HCT116 (cell line): ENCODE data around the gene FCSK. TPM values are rescaled to one million over a fixed set of nuclear protein-coding genes. Genes with fewer than 3 reads are reported as not detected.

Experiments
- ATAC-seq: fragments of 200-7000 bp; cut with Tn5 transposase; 2 replicates; pipeline ENCODE4 v1.9.1; 2020; ENCODE audit warnings: mild to moderate bottlenecking, moderate library complexity
- BruUV-seq: library from RNA; stranded (reverse); fragments of 400-500 nt; replicated peaks from 2 replicates; lab custom pipeline; 2021; lab: Mats Ljungman, UMichigan
- CTCF ChIA-PET: fragments of 300-600 bp; sonication (Branson Sonifier 250); formaldehyde crosslinking; loops from one replicate; lab custom pipeline; 2021; ENCODE audit warnings: antibody characterized with exemption; lab: Charles Lee
- POLR2A ChIA-PET: fragments of 300-600, 350-600 bp; sonication (Branson Sonifier 250); formaldehyde crosslinking; loops from one replicate; lab custom pipeline; 2021; ENCODE audit warnings: antibody characterized with exemption; lab: Charles Lee
- RAD21 ChIA-PET, 2 experiments: fragments of 300-600 bp; sonication (Branson Sonifier 250); formaldehyde crosslinking; loops; one replicate each; lab custom pipeline; 2023; ENCODE audit warnings: low total read pairs in 2 of 2; ENCODE audit not compliant: uncharacterized antibody in 2 of 2, unreplicated experiment in 2 of 2, low non-redundant PET in 1 of 2; lab: Charles Lee
- DNase-seq: peaks from one replicate; pipeline ENCODE4 v3.0.0-alpha.2; 2010; ENCODE audit warnings: low read depth, low spot score
- H2AFZ ChIP-seq: fragments of 200-600 bp; shearing (Covaris generic), sonication (generic); 2 replicates; pipeline ENCODE4 v1.6.1; 2017; ENCODE audit warnings: low read depth, mixed run types, mixed read lengths, antibody characterized with exemption, low read length; ENCODE audit not compliant: poor library complexity, severe bottlenecking
- H3K27ac ChIP-seq: 2 replicates; pipeline ENCODE4 v1.5.1; 2012; ENCODE audit warnings: low read depth, low read length
- H3K27me3 ChIP-seq: fragments of 200-600 bp; sonication (generic); 2 replicates; pipeline ENCODE4 v1.6.1; 2016; ENCODE audit warnings: mixed run types, low read length, mixed read lengths; ENCODE audit not compliant: insufficient read depth
- H3K36me3 ChIP-seq, 2 experiments: fragments of 200-500 bp in 1 of 2; fragments of 200-600 bp in 1 of 2; sonication (Bioruptor generic) in 1 of 2; sonication (generic) in 1 of 2; 2 replicates each; pipeline versions ENCODE4 v1.5.1 to v1.6.1; 2014 to 2016; ENCODE audit warnings: low read length in 2 of 2, inconsistent platforms in 1 of 2, mixed read lengths in 1 of 2, mixed run types in 1 of 2; ENCODE audit not compliant: insufficient read depth in 2 of 2, control insufficient read depth in 1 of 2
- H3K4me1 ChIP-seq, 2 experiments: fragments of 200-600 bp in 1 of 2; sonication (generic) in 1 of 2; 2 replicates each; pipeline versions ENCODE4 v1.5.1 to v1.6.1; 2012 to 2017; ENCODE audit warnings: low read length in 2 of 2, inconsistent platforms in 1 of 2, mild to moderate bottlenecking in 1 of 2, mixed read lengths in 1 of 2, mixed run types in 1 of 2, moderate library complexity in 1 of 2; ENCODE audit not compliant: insufficient read depth in 2 of 2, control insufficient read depth in 1 of 2
- H3K4me2 ChIP-seq: fragments of 200-600 bp; sonication (generic); 2 replicates; pipeline ENCODE4 v1.6.1; 2017; ENCODE audit warnings: mixed run types, low read length, mixed read lengths
- H3K4me3 ChIP-seq, 2 experiments: fragments of 200-600 bp in 1 of 2; sonication (generic) in 1 of 2; replicated peaks in 1 of 2; 2 replicates each; pipeline ENCODE4 v1.5.1; 2011 to 2016; ENCODE audit warnings: low read length in 2 of 2, control low read depth in 1 of 2, low read depth in 1 of 2, mild to moderate bottlenecking in 1 of 2, mixed read lengths in 1 of 2, mixed run types in 1 of 2
- H3K79me2 ChIP-seq: fragments of 200-600 bp; sonication (generic); 2 replicates; pipeline ENCODE4 v1.6.1; 2017; ENCODE audit warnings: mild to moderate bottlenecking, mixed run types, low read length, moderate library complexity, mixed read lengths; ENCODE audit not compliant: insufficient read depth
- H3K9ac ChIP-seq: fragments of 200-600 bp; sonication (generic); 2 replicates; pipeline ENCODE4 v1.6.1; 2016; ENCODE audit warnings: low read length, mixed read lengths
- H3K9me2 ChIP-seq: fragments of 200-600 bp; sonication (generic), shearing (Covaris generic); 2 replicates; pipeline ENCODE4 v1.6.1; 2017; ENCODE audit warnings: mixed run types, mild to moderate bottlenecking, moderate library complexity; ENCODE audit not compliant: insufficient read depth
- H3K9me3 ChIP-seq, 2 experiments: fragments of 200-500 bp in 1 of 2; fragments of 200-600 bp in 1 of 2; sonication (Bioruptor generic) in 1 of 2; sonication (generic) in 1 of 2; 2 replicates each; pipeline ENCODE4 v1.6.1; 2014 to 2017; ENCODE audit warnings: low read length in 2 of 2, mixed read lengths in 2 of 2, inconsistent platforms in 1 of 2, low read depth in 1 of 2, mild to moderate bottlenecking in 1 of 2, mixed run types in 1 of 2, moderate library complexity in 1 of 2; ENCODE audit not compliant: control insufficient read depth in 1 of 2, insufficient read depth in 1 of 2
- H4K20me1 ChIP-seq: fragments of 200-600 bp; sonication (generic), shearing (Covaris generic); 2 replicates; pipeline ENCODE4 v1.6.1; 2017; ENCODE audit warnings: mixed run types, mild to moderate bottlenecking, moderate library complexity; ENCODE audit not compliant: insufficient read depth
- ATF3 ChIP-seq: IDR thresholded peaks from 2 replicates; pipeline ENCODE4 v1.6.1; 2012
- CBX3 ChIP-seq: IDR thresholded peaks from 2 replicates; pipeline ENCODE4 v1.6.1; 2012; ENCODE audit warnings: low read depth
- CEBPB ChIP-seq: IDR thresholded peaks from 2 replicates; pipeline ENCODE4 v1.6.1; 2012; ENCODE audit warnings: low read depth
- CTCF ChIP-seq, 3 experiments: fragments of 200-600 bp in 1 of 3; sonication (generic) in 1 of 3; IDR thresholded peaks in 2 of 3; conservative IDR thresholded peaks in 1 of 3; 2 replicates each; pipeline ENCODE4 v1.5.1; 2012 to 2017; ENCODE audit warnings: low read depth in 2 of 3, low read length in 2 of 3, antibody characterized with exemption in 1 of 3, borderline replicate concordance in 1 of 3, control low read depth in 1 of 3, mild to moderate bottlenecking in 1 of 3, mixed read lengths in 1 of 3, mixed run types in 1 of 3, moderate library complexity in 1 of 3; ENCODE audit not compliant: insufficient read depth in 1 of 3
- EGR1 ChIP-seq: IDR thresholded peaks from 2 replicates; pipeline ENCODE4 v1.6.1; 2012; ENCODE audit warnings: low read depth
- ELF1 ChIP-seq: IDR thresholded peaks from 2 replicates; pipeline ENCODE4 v1.6.1; 2012; ENCODE audit warnings: low read depth, borderline replicate concordance
- EZH2phosphoT487 ChIP-seq: fragments of 200-600 bp; IDR thresholded peaks from 2 replicates; pipeline ENCODE4 v1.6.1; 2018; ENCODE audit warnings: antibody characterized with exemption, borderline replicate concordance
- FOSL1 ChIP-seq: IDR thresholded peaks from 2 replicates; pipeline ENCODE4 v1.6.1; 2012; ENCODE audit warnings: low read depth
- JUND ChIP-seq: IDR thresholded peaks from 2 replicates; pipeline ENCODE4 v1.6.1; 2012
- MAX ChIP-seq: IDR thresholded peaks from 2 replicates; pipeline ENCODE4 v1.6.1; 2012
- POLR2A ChIP-seq: IDR thresholded peaks from 2 replicates; pipeline ENCODE4 v1.7.0; 2011; ENCODE audit warnings: borderline replicate concordance; ENCODE audit not compliant: insufficient read depth, insufficient read length; ENCODE audit errors: extremely low read depth
- POLR2AphosphoS5 ChIP-seq: IDR thresholded peaks from 2 replicates; pipeline ENCODE4 v1.6.1; 2011; ENCODE audit warnings: mild to moderate bottlenecking, low read depth, low read length, moderate library complexity
- REST ChIP-seq: IDR thresholded peaks from 2 replicates; pipeline ENCODE4 v1.6.1; 2012; ENCODE audit warnings: low read depth
- SIN3A ChIP-seq: IDR thresholded peaks from 2 replicates; pipeline ENCODE4 v1.6.1; 2012; ENCODE audit warnings: low read depth
- TCF7L2 ChIP-seq: IDR thresholded peaks from 2 replicates; pipeline ENCODE4 v1.7.0; 2011; ENCODE audit warnings: borderline replicate concordance, inconsistent platforms; ENCODE audit not compliant: insufficient read depth, insufficient read length; ENCODE audit errors: extremely low read depth
- ZFX ChIP-seq: fragments of 450-650 bp; IDR thresholded peaks from 2 replicates; pipeline ENCODE4 v1.6.1; 2017
- intact Hi-C: fragments of 100-400 bp; cut with micrococcal nuclease; formaldehyde crosslinking; loops from 2 replicates; pipeline ENCODE4 v1.10.0; 2022
- total RNA-seq: library from RNA; stranded (reverse); gene quantifications from one replicate; pipeline ENCODE4 v1.2.1, GENCODE V29; 2021; ENCODE audit not compliant: unreplicated experiment
- TF ChIP-seq, protein P1 (sequence below): IDR thresholded peaks from 2 replicates; pipeline ENCODE4 v1.6.1; 2011; ENCODE audit warnings: mild to moderate bottlenecking, low read length, moderate library complexity; ENCODE audit not compliant: insufficient replicate concordance; ENCODE audit errors: extremely low read depth

Gene FCSK
- total RNA-seq, 1 experiment from 2014 or later = 17.1 TPM

DNA sequence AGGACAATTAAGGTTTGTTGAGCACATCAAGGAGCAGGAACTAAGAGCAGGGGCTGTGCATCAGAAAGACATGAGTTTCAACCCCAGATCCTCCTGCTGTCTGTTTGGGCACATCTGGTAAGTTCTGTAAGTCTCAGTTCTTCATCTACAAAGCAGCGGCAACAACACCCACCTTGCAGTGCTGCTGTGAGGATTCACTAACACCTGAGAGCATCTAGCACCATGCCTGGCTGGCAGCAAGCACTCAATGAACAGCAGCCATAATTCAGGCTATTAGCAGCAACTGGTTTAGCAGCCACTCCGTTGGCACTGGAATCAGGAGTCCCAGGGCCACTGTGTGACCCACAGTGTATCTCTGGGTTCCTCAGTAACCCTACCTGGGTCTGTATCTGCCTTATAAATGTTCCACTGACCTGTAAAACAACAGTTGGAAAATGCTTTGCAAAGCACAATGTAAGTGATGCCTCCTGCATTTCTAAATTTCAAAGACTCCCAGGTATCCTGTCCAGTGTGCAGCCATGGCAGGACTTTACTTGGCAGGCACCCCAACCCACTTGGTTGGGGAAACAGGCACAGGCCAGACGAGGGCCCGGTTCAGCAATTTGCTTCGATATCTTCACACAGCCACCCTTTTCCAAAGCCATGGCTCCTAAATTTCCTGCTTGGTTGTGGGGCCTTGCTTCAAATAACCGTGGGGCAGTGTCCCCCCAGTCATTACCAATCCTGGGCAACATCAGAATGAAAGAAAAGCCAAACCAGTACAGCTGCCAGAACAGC lies 19.7 kb upstream of the FCSK start:
- no peak for DNase-seq
- H3K4me2 ChIP-seq = no peak overlapping the region
- H2AFZ ChIP-seq = no peak overlapping the region
- no peak overlapping the region for H3K4me3 ChIP-seq
- ATAC-seq = no peak
- no peaks in the 10 kb centered on the region for H3K9me3 ChIP-seq
- H3K27ac ChIP-seq = no peak overlapping the region
- ChIA-PET POLR2A (interaction anchor here (1.4 kb wide), 1 partner anchor 53 kb away, joined by 3 read pairs; no protein-coding TSS in a partner anchor), CTCF (no interaction called here), RAD21 (no interaction called here)
- H3K4me1 ChIP-seq = peaks cover 43 to 66% of the 10 kb centered on the region in 2 experiments
- H3K36me3 ChIP-seq = no peaks in the 10 kb centered on the region
- H3K9ac ChIP-seq = no peak overlapping the region
- H3K79me2 ChIP-seq = no peaks in the 10 kb centered on the region
- TF ChIP-seq EGR1 = no peak
- no peak for TF ChIP-seq TCF7L2
- no peak for TF ChIP-seq ZFX
- TF ChIP-seq CBX3 = no peak
- no peak for TF ChIP-seq CEBPB
- TF ChIP-seq, protein P1, sequence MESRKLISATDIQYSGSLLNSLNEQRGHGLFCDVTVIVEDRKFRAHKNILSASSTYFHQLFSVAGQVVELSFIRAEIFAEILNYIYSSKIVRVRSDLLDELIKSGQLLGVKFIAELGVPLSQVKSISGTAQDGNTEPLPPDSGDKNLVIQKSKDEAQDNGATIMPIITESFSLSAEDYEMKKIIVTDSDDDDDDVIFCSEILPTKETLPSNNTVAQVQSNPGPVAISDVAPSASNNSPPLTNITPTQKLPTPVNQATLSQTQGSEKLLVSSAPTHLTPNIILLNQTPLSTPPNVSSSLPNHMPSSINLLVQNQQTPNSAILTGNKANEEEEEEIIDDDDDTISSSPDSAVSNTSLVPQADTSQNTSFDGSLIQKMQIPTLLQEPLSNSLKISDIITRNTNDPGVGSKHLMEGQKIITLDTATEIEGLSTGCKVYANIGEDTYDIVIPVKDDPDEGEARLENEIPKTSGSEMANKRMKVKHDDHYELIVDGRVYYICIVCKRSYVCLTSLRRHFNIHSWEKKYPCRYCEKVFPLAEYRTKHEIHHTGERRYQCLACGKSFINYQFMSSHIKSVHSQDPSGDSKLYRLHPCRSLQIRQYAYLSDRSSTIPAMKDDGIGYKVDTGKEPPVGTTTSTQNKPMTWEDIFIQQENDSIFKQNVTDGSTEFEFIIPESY = no peak
- TF ChIP-seq REST = no peak
- TF ChIP-seq ELF1 = no peak
- TF ChIP-seq CTCF (IDR thresholded peaks at IDR 0.05 in 2 of 3, conservative IDR thresholded peaks at IDR 0.05 in 1 of 3; ENCODE audit: borderline replicate concordance in 1 of 3, insufficient read depth in 1 of 3, low read depth in 2 of 3, low read length in 2 of 3) = no peak
- TF ChIP-seq EZH2phosphoT487 = no peak
- no peak for TF ChIP-seq FOSL1
- no peak for TF ChIP-seq SIN3A
- no peak for TF ChIP-seq POLR2AphosphoS5
- TF ChIP-seq JUND = no peak
- TF ChIP-seq POLR2A = no peak
- no peak for TF ChIP-seq ATF3
- no peak for TF ChIP-seq MAX
- no peaks in the 10 kb centered on the region for H3K9me2 ChIP-seq
- intact Hi-C loops = loop anchor here (5.0 kb wide), 1 partner anchor 52 kb away; no protein-coding TSS in a partner anchor
- no peaks in the 10 kb centered on the region for H4K20me1 ChIP-seq
- BruUV-seq = no TSS peak
- no peaks in the 10 kb centered on the region for H3K27me3 ChIP-seq
